Chondrocyte (in vitro differentiated cells): ENCODE measurements around the gene ARHGAP22. TPM values are rescaled to one million over a fixed set of nuclear protein-coding genes. Genes with fewer than 3 reads are reported as not detected.
A peak's percentile ranks its signal among the peaks of the same experiment; 100 is the strongest.

ENCODE experiments used
- DNase-seq: peaks from one replicate; pipeline ENCODE4 v3.0.0; 2021; ENCODE audit warnings: mixed read lengths, low spot score
- H3K27ac Mint-ChIP-seq: one replicate; pipeline ENCODE4 v1.8.0; 2021; ENCODE audit warnings: mild to moderate bottlenecking, moderate library complexity, mixed read lengths; ENCODE audit not compliant: unreplicated experiment
- H3K27me3 Mint-ChIP-seq: 2 replicates; pipeline ENCODE4 v1.8.0; 2021; ENCODE audit warnings: low read depth, mixed read lengths
- H3K36me3 Mint-ChIP-seq: 2 replicates; pipeline ENCODE4 v1.8.0; 2021; ENCODE audit warnings: low read depth, mixed read lengths
- H3K4me1 Mint-ChIP-seq: 2 replicates; pipeline ENCODE4 v1.8.0; 2021; ENCODE audit warnings: low read depth, mild to moderate bottlenecking, mixed read lengths
- H3K4me3 Mint-ChIP-seq: one replicate; pipeline ENCODE4 v1.8.0; 2021; ENCODE audit warnings: mild to moderate bottlenecking, moderate library complexity, mixed read lengths; ENCODE audit not compliant: unreplicated experiment
- H3K9me3 Mint-ChIP-seq: 2 replicates; pipeline ENCODE4 v1.8.0; 2021; ENCODE audit warnings: low read depth, mixed read lengths
- total RNA-seq: library from RNA; stranded (reverse); gene quantifications from 3 replicates; pipeline ENCODE4 v1.2.1, GENCODE V29; 2021
- TF ChIP-seq, protein P1 (sequence below): fragments of 200-600 bp; sonication (generic); IDR thresholded peaks from 2 replicates; pipeline ENCODE4 v1.5.0; 2021; ENCODE audit warnings: antibody characterized with exemption, mild to moderate bottlenecking, moderate library complexity

ARHGAP22 gene
- total RNA-seq, 1 donor from 2014 or later, result 8.8 TPM

GRCh38 chr10:48447356-48448215 lies 157.3 kb downstream of the ARHGAP22 start:
- no peaks in the 10 kb centered on the region for H3K9me3 Mint-ChIP-seq
- peaks cover 12% of the 10 kb centered on the region for H3K4me1 Mint-ChIP-seq
- no peak overlapping the region for H3K27ac Mint-ChIP-seq
- H3K4me3 Mint-ChIP-seq, result no peak overlapping the region
- H3K27me3 Mint-ChIP-seq, result no peaks in the 10 kb centered on the region
- peak; percentile 49 for DNase-seq
- TF ChIP-seq, protein P1, sequence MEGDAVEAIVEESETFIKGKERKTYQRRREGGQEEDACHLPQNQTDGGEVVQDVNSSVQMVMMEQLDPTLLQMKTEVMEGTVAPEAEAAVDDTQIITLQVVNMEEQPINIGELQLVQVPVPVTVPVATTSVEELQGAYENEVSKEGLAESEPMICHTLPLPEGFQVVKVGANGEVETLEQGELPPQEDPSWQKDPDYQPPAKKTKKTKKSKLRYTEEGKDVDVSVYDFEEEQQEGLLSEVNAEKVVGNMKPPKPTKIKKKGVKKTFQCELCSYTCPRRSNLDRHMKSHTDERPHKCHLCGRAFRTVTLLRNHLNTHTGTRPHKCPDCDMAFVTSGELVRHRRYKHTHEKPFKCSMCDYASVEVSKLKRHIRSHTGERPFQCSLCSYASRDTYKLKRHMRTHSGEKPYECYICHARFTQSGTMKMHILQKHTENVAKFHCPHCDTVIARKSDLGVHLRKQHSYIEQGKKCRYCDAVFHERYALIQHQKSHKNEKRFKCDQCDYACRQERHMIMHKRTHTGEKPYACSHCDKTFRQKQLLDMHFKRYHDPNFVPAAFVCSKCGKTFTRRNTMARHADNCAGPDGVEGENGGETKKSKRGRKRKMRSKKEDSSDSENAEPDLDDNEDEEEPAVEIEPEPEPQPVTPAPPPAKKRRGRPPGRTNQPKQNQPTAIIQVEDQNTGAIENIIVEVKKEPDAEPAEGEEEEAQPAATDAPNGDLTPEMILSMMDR, result no peak
- no peaks in the 10 kb centered on the region for H3K36me3 Mint-ChIP-seq

DNA sequence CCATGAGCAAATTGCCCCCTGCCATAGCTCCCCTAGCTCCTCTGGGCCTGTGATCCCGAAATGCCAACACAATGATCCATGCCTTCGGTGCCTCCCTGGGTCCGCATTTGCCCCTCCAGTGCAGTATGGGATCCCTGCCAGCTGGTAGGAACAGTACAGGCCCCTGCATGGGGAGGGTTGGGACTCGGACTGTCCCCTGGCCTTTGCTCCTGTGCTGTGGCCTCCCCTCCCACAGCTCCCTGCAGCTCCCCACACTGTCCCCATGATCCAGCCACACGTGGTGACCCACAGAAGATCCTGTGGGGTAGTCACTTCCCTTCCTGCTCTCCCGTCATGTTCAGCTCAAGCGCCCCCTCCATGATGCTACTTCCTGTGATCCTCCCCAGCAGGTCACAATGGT lies 158.1 kb downstream of the ARHGAP22 start:
- DNase-seq, result no peak
- TF ChIP-seq, protein P1, result no peak
- Mint-ChIP-seq H3K4me1 (peaks cover 12% of the 10 kb centered on the region), H3K4me3 (no peak overlapping the region), H3K27ac (no peak overlapping the region), H3K9me3 (no peaks in the 10 kb centered on the region), H3K27me3 (no peaks in the 10 kb centered on the region), H3K36me3 (no peaks in the 10 kb centered on the region)

- H3K27ac Mint-ChIP-seq, result no peak overlapping the region
Measured at GRCh38 chr10:48445932-48446331, 158.9 kb downstream of the ARHGAP22 start.

GRCh38 chr10:48444861-48445841 lies 159.7 kb downstream of the ARHGAP22 start:
- H3K27me3 Mint-ChIP-seq, result no peaks in the 10 kb centered on the region
- H3K36me3 Mint-ChIP-seq, result no peaks in the 10 kb centered on the region
- peak; percentile 90 for DNase-seq
- TF ChIP-seq, protein P1, result no peak
- H3K4me3 Mint-ChIP-seq, result no peak overlapping the region
- H3K9me3 Mint-ChIP-seq, result no peaks in the 10 kb centered on the region
- no peak overlapping the region for H3K27ac Mint-ChIP-seq
- H3K4me1 Mint-ChIP-seq, result peaks cover 12% of the 10 kb centered on the region

More at GRCh38 chr10:48445932-48446331, 158.9 kb downstream of the ARHGAP22 start:
- no peaks in the 10 kb centered on the region for H3K9me3 Mint-ChIP-seq
- peaks cover 12% of the 10 kb centered on the region for H3K4me1 Mint-ChIP-seq
- no peak overlapping the region for H3K4me3 Mint-ChIP-seq
- H3K36me3 Mint-ChIP-seq, result no peaks in the 10 kb centered on the region
- TF ChIP-seq, protein P1, result no peak
- peak; percentile 63 for DNase-seq
- no peaks in the 10 kb centered on the region for H3K27me3 Mint-ChIP-seq

- H3K4me1 Mint-ChIP-seq, result peaks cover 12% of the 10 kb centered on the region
- H3K9me3 Mint-ChIP-seq, result no peaks in the 10 kb centered on the region
- peak overlapping the region; percentile 4 for H3K27ac Mint-ChIP-seq
- no peaks in the 10 kb centered on the region for H3K36me3 Mint-ChIP-seq
- TF ChIP-seq, protein P1, result peak; percentile 64
- no peaks in the 10 kb centered on the region for H3K27me3 Mint-ChIP-seq
- H3K4me3 Mint-ChIP-seq, result no peak overlapping the region
- DNase-seq, result no peak
Measured at GRCh38 chr10:48444266-48444665, 160.6 kb downstream of the ARHGAP22 start.
